OCI-LY1 (cell line): ENCODE measurements around the gene IHH.

Experiments used
- H2AFZ ChIP-seq: fragments of 200-600 bp; sonication (generic), shearing (Covaris generic); 2 replicates; pipeline ENCODE4 v1.6.0; 2014; ENCODE audit warnings: antibody characterized with exemption, mild to moderate bottlenecking, low read length
- H3F3A ChIP-seq: fragments of 200-600 bp; sonication (generic), shearing (Covaris generic); 2 replicates; pipeline ENCODE4 v1.6.0; 2014; ENCODE audit warnings: mild to moderate bottlenecking, antibody characterized with exemption, low read length, moderate library complexity; ENCODE audit not compliant: insufficient read depth
- H3K27ac ChIP-seq: fragments of 200-600 bp; sonication (generic); 2 replicates; pipeline ENCODE4 v1.5.1; 2014; ENCODE audit warnings: low read length, mixed run types, mild to moderate bottlenecking, low read depth; ENCODE audit not compliant: poor library complexity, severe bottlenecking
- H3K27me3 ChIP-seq: fragments of 200-600 bp; sonication (generic); 2 replicates; pipeline ENCODE4 v1.6.0; 2014; ENCODE audit warnings: antibody characterized with exemption, mild to moderate bottlenecking, low read length, moderate library complexity; ENCODE audit not compliant: insufficient read depth
- H3K36me3 ChIP-seq: fragments of 200-600 bp; sonication (generic); 2 replicates; pipeline ENCODE4 v1.6.1; 2014; ENCODE audit warnings: mild to moderate bottlenecking, antibody characterized with exemption, low read length, moderate library complexity, mixed read lengths; ENCODE audit not compliant: insufficient read depth
- H3K4me1 ChIP-seq: fragments of 200-600 bp; sonication (generic); 2 replicates; pipeline ENCODE4 v1.5.1; 2014; ENCODE audit warnings: mild to moderate bottlenecking, low read length, moderate library complexity; ENCODE audit not compliant: insufficient read depth, severe bottlenecking
- H3K4me2 ChIP-seq: fragments of 200-600 bp; sonication (generic), shearing (Covaris generic); 2 replicates; pipeline ENCODE4 v1.6.1; 2014; ENCODE audit warnings: low read length
- H3K4me3 ChIP-seq: fragments of 200-600 bp; sonication (generic); 2 replicates; pipeline ENCODE4 v1.5.1; 2014; ENCODE audit warnings: low read length, low read depth, mild to moderate bottlenecking, mixed read lengths; ENCODE audit not compliant: poor library complexity, severe bottlenecking
- H3K79me2 ChIP-seq: fragments of 200-600 bp; shearing (Covaris generic); 2 replicates; pipeline ENCODE4 v1.6.1; 2016; ENCODE audit warnings: mixed run types, low read length, mixed read lengths; ENCODE audit not compliant: insufficient read depth
- H3K9ac ChIP-seq: fragments of 200-600 bp; sonication (generic), shearing (Covaris generic); 2 replicates; pipeline ENCODE4 v1.6.1; 2014; ENCODE audit warnings: mild to moderate bottlenecking, low read length, mixed read lengths
- H3K9me2 ChIP-seq: fragments of 200-600 bp; sonication (generic), shearing (Covaris generic); 2 replicates; pipeline ENCODE4 v1.6.1; 2014; ENCODE audit warnings: low read depth, mild to moderate bottlenecking, low read length, mixed read lengths
- H3K9me3 ChIP-seq: fragments of 200-600 bp; shearing (Covaris generic); 2 replicates; pipeline ENCODE4 v1.6.1; 2014; ENCODE audit warnings: low read length, mixed read lengths
- H4K20me1 ChIP-seq: fragments of 200-600 bp; sonication (generic), shearing (Covaris generic); 2 replicates; pipeline ENCODE4 v1.6.0; 2016; ENCODE audit warnings: mild to moderate bottlenecking, low read length; ENCODE audit not compliant: insufficient read depth
- EZH2 ChIP-seq: fragments of 200-600 bp; sonication (generic), shearing (Covaris generic); IDR thresholded peaks from 2 replicates; pipeline ENCODE4 v1.8.0; 2017; ENCODE audit warnings: borderline replicate concordance, mixed run types, mild to moderate bottlenecking, antibody characterized with exemption, low read length, moderate library complexity, mixed read lengths
- TF ChIP-seq, protein P1 (sequence below): fragments of 200-600 bp; sonication (generic), shearing (Covaris generic); IDR thresholded peaks from 2 replicates; pipeline ENCODE4 v1.5.1; 2017; ENCODE audit warnings: mild to moderate bottlenecking, antibody characterized with exemption, low read length, moderate library complexity, mixed read lengths

Gene IHH

DNA sequence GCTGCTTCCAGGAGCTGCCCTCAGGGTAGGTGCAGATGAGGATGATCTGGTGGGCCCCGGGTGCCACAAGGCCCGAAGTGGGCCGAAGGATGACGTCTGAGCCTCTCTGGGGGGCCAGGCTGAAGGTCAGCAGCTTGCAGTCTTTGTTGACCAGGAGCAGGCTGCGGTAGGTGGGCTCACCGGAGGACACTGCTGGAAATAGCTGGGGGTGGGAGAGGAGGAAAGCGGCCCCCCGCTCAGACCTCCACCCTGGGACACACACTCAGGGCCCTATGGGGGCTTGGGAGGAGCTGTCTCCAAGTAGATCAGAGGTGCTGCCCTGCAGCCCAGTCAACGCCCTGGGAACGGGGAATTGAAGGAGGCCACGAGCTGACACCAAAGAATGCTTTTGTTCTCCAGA is 36.7 kb downstream of the IHH start:
- no peaks in the 10 kb centered on the region for H3K27me3 ChIP-seq
- TF ChIP-seq EZH2 = no peak
- TF ChIP-seq, protein P1, sequence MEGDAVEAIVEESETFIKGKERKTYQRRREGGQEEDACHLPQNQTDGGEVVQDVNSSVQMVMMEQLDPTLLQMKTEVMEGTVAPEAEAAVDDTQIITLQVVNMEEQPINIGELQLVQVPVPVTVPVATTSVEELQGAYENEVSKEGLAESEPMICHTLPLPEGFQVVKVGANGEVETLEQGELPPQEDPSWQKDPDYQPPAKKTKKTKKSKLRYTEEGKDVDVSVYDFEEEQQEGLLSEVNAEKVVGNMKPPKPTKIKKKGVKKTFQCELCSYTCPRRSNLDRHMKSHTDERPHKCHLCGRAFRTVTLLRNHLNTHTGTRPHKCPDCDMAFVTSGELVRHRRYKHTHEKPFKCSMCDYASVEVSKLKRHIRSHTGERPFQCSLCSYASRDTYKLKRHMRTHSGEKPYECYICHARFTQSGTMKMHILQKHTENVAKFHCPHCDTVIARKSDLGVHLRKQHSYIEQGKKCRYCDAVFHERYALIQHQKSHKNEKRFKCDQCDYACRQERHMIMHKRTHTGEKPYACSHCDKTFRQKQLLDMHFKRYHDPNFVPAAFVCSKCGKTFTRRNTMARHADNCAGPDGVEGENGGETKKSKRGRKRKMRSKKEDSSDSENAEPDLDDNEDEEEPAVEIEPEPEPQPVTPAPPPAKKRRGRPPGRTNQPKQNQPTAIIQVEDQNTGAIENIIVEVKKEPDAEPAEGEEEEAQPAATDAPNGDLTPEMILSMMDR = no peak

DNA sequence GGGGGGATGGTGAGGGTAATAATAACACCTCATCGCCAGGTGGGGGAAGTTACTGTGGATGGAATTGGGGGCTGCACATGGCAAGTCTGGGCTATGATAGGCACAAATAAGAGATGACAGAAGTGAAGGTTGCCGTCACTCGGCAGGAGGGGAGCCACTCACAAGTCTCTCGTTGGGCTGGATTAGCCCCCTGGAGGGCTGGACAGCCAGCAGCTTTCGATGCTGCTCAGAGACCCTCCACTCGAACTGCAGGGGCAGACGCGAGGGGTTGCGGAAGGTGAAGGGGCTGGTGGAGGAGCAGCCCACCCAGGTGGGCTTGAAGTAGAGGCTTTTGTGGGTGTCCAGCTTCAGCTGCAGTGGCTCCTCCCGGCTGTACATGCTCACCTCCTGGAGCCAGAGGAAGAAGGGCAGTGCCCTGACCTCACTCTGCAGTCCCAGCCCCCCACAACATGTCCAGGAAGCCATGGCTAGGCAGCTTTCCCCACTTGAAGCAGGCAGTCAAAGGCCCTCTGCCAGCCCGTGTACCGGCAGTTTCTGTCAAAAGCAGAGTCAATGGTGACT is 37.6 kb downstream of the IHH start:
- TF ChIP-seq, protein P1 = no peak
- no peak for TF ChIP-seq EZH2
- Histone ChIP-seq H3K4me2 (no peak overlapping the region), H3K4me1 (no peaks in the 10 kb centered on the region), H3K4me3 (no peak overlapping the region), H3F3A (no peaks in the 10 kb centered on the region), H3K36me3 (no peaks in the 10 kb centered on the region), H3K9me2 (no peaks in the 10 kb centered on the region), H3K9me3 (no peaks in the 10 kb centered on the region), H2AFZ (no peak overlapping the region), H3K79me2 (no peaks in the 10 kb centered on the region), H3K27ac (no peak overlapping the region), H3K9ac (no peak overlapping the region), H3K27me3 (no peaks in the 10 kb centered on the region; the same call in 1 of the 2 replicates), H4K20me1 (no peaks in the 10 kb centered on the region)

More for the DNA sequence above, 36.7 kb downstream of the IHH start:
- H3K9me3 ChIP-seq = no peaks in the 10 kb centered on the region
- no peaks in the 10 kb centered on the region for H3K36me3 ChIP-seq
- no peaks in the 10 kb centered on the region for H3K9me2 ChIP-seq
- no peaks in the 10 kb centered on the region for H3K4me1 ChIP-seq
- H3K9ac ChIP-seq = no peak overlapping the region
- no peaks in the 10 kb centered on the region for H4K20me1 ChIP-seq
- no peaks in the 10 kb centered on the region for H3K79me2 ChIP-seq
- H3F3A ChIP-seq = no peaks in the 10 kb centered on the region
- no peak overlapping the region for H3K27ac ChIP-seq
- no peak overlapping the region for H2AFZ ChIP-seq
- no peak overlapping the region for H3K4me2 ChIP-seq
- H3K4me3 ChIP-seq = no peak overlapping the region

DNA sequence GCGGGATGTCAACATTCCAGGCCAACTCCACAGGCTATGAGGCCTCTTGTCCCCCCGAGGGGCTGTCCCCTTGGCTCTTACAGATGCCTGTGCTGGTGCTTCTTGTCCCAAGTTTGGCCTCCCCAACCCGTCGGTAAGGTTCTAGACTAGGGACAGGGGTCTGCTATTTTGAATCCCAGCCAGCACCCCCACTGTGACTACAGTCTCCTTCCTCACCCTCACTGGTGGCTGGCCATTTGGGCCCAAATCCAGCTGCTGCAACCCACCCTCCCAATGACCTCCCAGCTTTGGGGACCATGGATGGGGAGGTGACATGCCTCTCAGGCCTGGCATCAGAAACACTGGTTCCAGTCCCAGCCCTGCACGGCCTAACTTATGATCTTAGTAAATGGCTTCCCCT is 38.1 kb downstream of the IHH start:
- no peaks in the 10 kb centered on the region; the same call in 1 of the 2 replicates for H3K27me3 ChIP-seq
- H2AFZ ChIP-seq = no peak overlapping the region
- no peaks in the 10 kb centered on the region for H4K20me1 ChIP-seq
- no peak overlapping the region for H3K9ac ChIP-seq
- no peaks in the 10 kb centered on the region for H3F3A ChIP-seq
- H3K9me2 ChIP-seq = no peaks in the 10 kb centered on the region
- TF ChIP-seq EZH2 = no peak
- TF ChIP-seq, protein P1 = no peak
- H3K36me3 ChIP-seq = no peaks in the 10 kb centered on the region
- H3K4me1 ChIP-seq = no peaks in the 10 kb centered on the region
- no peaks in the 10 kb centered on the region for H3K9me3 ChIP-seq
- no peak overlapping the region for H3K4me3 ChIP-seq
- H3K79me2 ChIP-seq = no peaks in the 10 kb centered on the region
- H3K27ac ChIP-seq = no peak overlapping the region
- no peak overlapping the region for H3K4me2 ChIP-seq
